Osteocyte (in vitro differentiated cells): ENCODE data around the gene GLT1D1. TPM values are rescaled to one million over a fixed set of nuclear protein-coding genes. Genes with fewer than 3 reads are reported as not detected.

ENCODE experiments used
- DNase-seq: peaks from one replicate; pipeline ENCODE4 v3.0.0; 2021; ENCODE audit warnings: mixed read lengths; ENCODE audit not compliant: unreplicated experiment; ENCODE audit errors: extremely low spot score
- H3K27ac Mint-ChIP-seq: one replicate; pipeline ENCODE4 v1.8.0; 2021; ENCODE audit warnings: mild to moderate bottlenecking, mixed read lengths; ENCODE audit not compliant: unreplicated experiment
- H3K27me3 Mint-ChIP-seq: one replicate; pipeline ENCODE4 v1.8.0; 2021; ENCODE audit warnings: mixed read lengths; ENCODE audit not compliant: unreplicated experiment
- H3K36me3 Mint-ChIP-seq: one replicate; pipeline ENCODE4 v1.8.0; 2021; ENCODE audit warnings: mixed read lengths; ENCODE audit not compliant: unreplicated experiment
- H3K4me1 Mint-ChIP-seq: one replicate; pipeline ENCODE4 v1.8.0; 2021; ENCODE audit warnings: mixed read lengths; ENCODE audit not compliant: unreplicated experiment
- H3K4me3 Mint-ChIP-seq: one replicate; pipeline ENCODE4 v1.8.0; 2021; ENCODE audit warnings: mild to moderate bottlenecking, moderate library complexity, mixed read lengths; ENCODE audit not compliant: unreplicated experiment
- H3K9me3 Mint-ChIP-seq: one replicate; pipeline ENCODE4 v1.8.0; 2021; ENCODE audit warnings: mixed read lengths; ENCODE audit not compliant: unreplicated experiment
- CTCF ChIP-seq: fragments of 200-600 bp; sonication (generic); IDR thresholded peaks from 2 replicates; pipeline ENCODE4 v1.5.0; 2021; ENCODE audit warnings: antibody characterized with exemption, mild to moderate bottlenecking, moderate library complexity
- total RNA-seq: library from RNA; stranded (reverse); gene quantifications from 2 replicates; pipeline ENCODE4 v1.2.1, GENCODE V29; 2021

The GLT1D1 gene
- total RNA-seq, 1 donor from 2014 or later: 0.11 TPM

GRCh38 chr12:128807161-128807724 is 46.0 kb upstream of the GLT1D1 start:
- Mint-ChIP-seq H3K27me3 (no peaks in the 10 kb centered on the region), H3K9me3 (peaks cover 10% of the 10 kb centered on the region), H3K36me3 (peaks cover 53% of the 10 kb centered on the region), H3K4me3 (no peak overlapping the region), H3K4me1 (peaks cover 17% of the 10 kb centered on the region), H3K27ac (no peak overlapping the region)
- DNase-seq: no peak
- TF ChIP-seq CTCF: no peak

- Mint-ChIP-seq H3K4me1 (peaks cover 12% of the 10 kb centered on the region), H3K9me3 (peaks cover 4% of the 10 kb centered on the region)
- no peak for DNase-seq
Observed at GRCh38 chr12:128808651-128809050, 44.6 kb upstream of the GLT1D1 start.

GRCh38 chr12:128810182-128811127 is 42.8 kb upstream of the GLT1D1 start:
- DNase-seq: no peak
- Mint-ChIP-seq H3K9me3 (no peaks in the 10 kb centered on the region), H3K4me1 (peaks cover 12% of the 10 kb centered on the region), H3K27me3 (no peaks in the 10 kb centered on the region), H3K4me3 (no peak overlapping the region), H3K27ac (no peak overlapping the region), H3K36me3 (peaks cover 34% of the 10 kb centered on the region)
- TF ChIP-seq CTCF: no peak

More at GRCh38 chr12:128808651-128809050, 44.6 kb upstream of the GLT1D1 start:
- Mint-ChIP-seq H3K36me3 (peaks cover 45% of the 10 kb centered on the region), H3K4me3 (no peak overlapping the region), H3K27me3 (no peaks in the 10 kb centered on the region), H3K27ac (no peak overlapping the region)
- no peak for TF ChIP-seq CTCF

GRCh38 chr12:128811806-128812205 is 41.5 kb upstream of the GLT1D1 start:
- DNase-seq: no peak
- peaks cover 12% of the 10 kb centered on the region for H3K4me1 Mint-ChIP-seq
- H3K27me3 Mint-ChIP-seq: no peaks in the 10 kb centered on the region
- no peak for TF ChIP-seq CTCF
- H3K36me3 Mint-ChIP-seq: peaks cover 28% of the 10 kb centered on the region
- H3K9me3 Mint-ChIP-seq: no peaks in the 10 kb centered on the region
- H3K4me3 Mint-ChIP-seq: no peak overlapping the region
- H3K27ac Mint-ChIP-seq: no peak overlapping the region

- peaks cover 19% of the 10 kb centered on the region for H3K36me3 Mint-ChIP-seq
- H3K4me1 Mint-ChIP-seq: peaks cover 27% of the 10 kb centered on the region
- DNase-seq: no peak
- H3K4me3 Mint-ChIP-seq: no peak overlapping the region
- H3K27ac Mint-ChIP-seq: no peak overlapping the region
- H3K27me3 Mint-ChIP-seq: no peaks in the 10 kb centered on the region
- no peak for TF ChIP-seq CTCF
- no peaks in the 10 kb centered on the region for H3K9me3 Mint-ChIP-seq
Observed at GRCh38 chr12:128813392-128813791, 39.9 kb upstream of the GLT1D1 start.
